Measurements from ENCODE around the gene TPK1. TPM values are rescaled to one million over a fixed set of nuclear protein-coding genes. Genes with fewer than 3 reads are reported as not detected.

Gene TPK1
- total and polyA plus RNA-seq, 2 of the 4 experiments (the other 2 are of a cell fraction), result 0.38 to 1.8 TPM

- ChIA-PET POLR2A (ENCODE audit: unreplicated experiment) (no interaction called here), CTCF (no interaction called here)
- Histone ChIP-seq H3K79me1 (ENCODE audit: low read depth in 1 of 2, low read length in 2 of 2) (no peaks in the 10 kb centered on the region), H4K8ac (ENCODE audit: low read depth in 2 of 2, low read length in 2 of 2) (no peak overlapping the region), H3K9me1 (ENCODE audit: insufficient read depth, low read length) (no peaks in the 10 kb centered on the region), H3K14ac (replicated peaks; ENCODE audit: low read depth, low read length) (no peak overlapping the region), H2AK5ac (ENCODE audit: low read depth, low read length) (no peak overlapping the region), H3K4me2 (ENCODE audit: low read depth, low read length) (no peak overlapping the region), H3K4me1 (ENCODE audit: control insufficient read depth, insufficient read depth, low read length) (no peaks in the 10 kb centered on the region), H4K20me1 (ENCODE audit: insufficient read depth, low read length) (no peaks in the 10 kb centered on the region), H4K91ac (ENCODE audit: insufficient read depth, low read depth, low read length) (no peak overlapping the region), H3K27me3 (ENCODE audit: control insufficient read depth, insufficient read depth, low read length) (no peaks in the 10 kb centered on the region), H3K9me3 (ENCODE audit: control insufficient read depth, insufficient read depth, low read length) (peaks cover 4% of the 10 kb centered on the region), H3K9ac (ENCODE audit: low read depth, low read length) (no peak overlapping the region), H3K36me3 (ENCODE audit: control insufficient read depth, insufficient read depth, low read length) (no peaks in the 10 kb centered on the region), H3K4ac (ENCODE audit: low read depth, low read length) (no peak overlapping the region), H2BK15ac (ENCODE audit: low read depth, low read length) (no peak overlapping the region), H3K18ac (ENCODE audit: low read depth, low read length) (no peak overlapping the region), H2BK5ac (ENCODE audit: low read depth, low read length, poor library complexity, severe bottlenecking) (no peak overlapping the region), H3K27ac (ENCODE audit: insufficient read depth, low read length) (no peak overlapping the region), H4K5ac (ENCODE audit: low read depth, low read length) (no peak overlapping the region), H2BK120ac (ENCODE audit: low read depth, low read length) (no peak overlapping the region), H2AK9ac (replicated peaks; ENCODE audit: low read depth, low read length, poor library complexity) (no peak overlapping the region), H2BK20ac (ENCODE audit: low read depth, low read length) (no peak overlapping the region), H3K4me3 (ENCODE audit: insufficient read depth, low read depth, low read length) (no peak overlapping the region), H3K56ac (ENCODE audit: extremely low read depth, insufficient read depth, low read length) (no peak overlapping the region), H2AFZ (replicated peaks; ENCODE audit: low read length, poor library complexity) (no peak overlapping the region), H3K23ac (ENCODE audit: low read depth, low read length) (no peak overlapping the region)
- intact Hi-C loops (cut with micrococcal nuclease) (no loop called here), dilution Hi-C loops (cut with HindIII; ENCODE audit: low sequenced_read_pairs, unreplicated experiment) (no loop called here), in situ Hi-C loops (cut with MboI; ENCODE audit: low sequenced_read_pairs) (no loop called here)
- no peak for TF ChIP-seq NFE2L2 (IDR thresholded peaks at IDR 0.05; ENCODE audit: low read depth, low read length)
- ATAC-seq (ENCODE audit: low read depth) (no peak), DNase-seq (no peak)
- BruUV-seq (replicated peaks), result no TSS peak
Measured at GRCh38 chr7:144674550-144674949, 161.3 kb downstream of the TPK1 start.
